GM19455 (cell line): Measurements from ENCODE around the gene PIK3CD.
A peak's percentile ranks its signal among the peaks of the same experiment; 100 is the strongest.
"Not testable (repeated sequence)": the region's sequence is repeated elsewhere in the genome, so short reads cannot be mapped to it uniquely, and the experiment has no call there.

Source experiments
- ATAC-seq: cut with Tn5 transposase; IDR thresholded peaks from one replicate; pipeline ENCODE4 v1.9.1; 2021; ENCODE audit not compliant: unreplicated experiment

Gene PIK3CD

DNA sequence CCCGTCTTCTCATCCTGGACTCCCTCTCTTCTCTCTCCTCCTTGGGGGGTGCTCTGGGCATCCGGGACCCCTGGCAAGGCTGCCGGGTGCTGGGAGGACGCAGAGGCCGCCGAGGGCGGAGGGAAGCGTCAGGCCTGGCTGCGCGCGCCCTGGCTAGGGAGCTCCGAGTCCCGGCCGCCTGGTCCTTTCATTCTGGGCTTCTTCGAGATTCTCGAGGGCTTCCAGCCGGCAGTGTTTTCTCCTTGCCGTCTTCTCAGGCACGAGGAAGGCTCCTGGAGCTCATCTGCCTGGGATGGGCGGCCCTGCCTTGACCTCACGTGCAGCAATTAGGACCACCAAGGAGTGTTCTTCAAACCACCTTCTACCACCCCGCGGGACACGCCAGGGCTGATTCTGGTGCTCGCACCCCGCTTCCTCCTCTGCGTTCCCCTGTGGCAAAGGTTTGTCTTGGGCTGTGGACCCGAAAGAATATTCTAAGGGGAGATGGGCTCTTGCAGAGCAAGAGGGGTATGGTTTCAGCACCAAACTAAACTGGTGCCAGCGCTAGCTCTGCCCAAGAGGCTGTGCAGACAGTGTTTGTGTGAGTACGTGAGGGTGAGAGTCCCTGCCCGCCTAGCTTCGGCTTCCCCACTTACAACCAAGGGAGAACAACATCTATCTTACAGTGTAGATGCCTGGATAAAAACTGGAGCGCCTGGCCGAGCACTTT is 36.5 kb downstream of the PIK3CD start:
- ATAC-seq: no peak

DNA sequence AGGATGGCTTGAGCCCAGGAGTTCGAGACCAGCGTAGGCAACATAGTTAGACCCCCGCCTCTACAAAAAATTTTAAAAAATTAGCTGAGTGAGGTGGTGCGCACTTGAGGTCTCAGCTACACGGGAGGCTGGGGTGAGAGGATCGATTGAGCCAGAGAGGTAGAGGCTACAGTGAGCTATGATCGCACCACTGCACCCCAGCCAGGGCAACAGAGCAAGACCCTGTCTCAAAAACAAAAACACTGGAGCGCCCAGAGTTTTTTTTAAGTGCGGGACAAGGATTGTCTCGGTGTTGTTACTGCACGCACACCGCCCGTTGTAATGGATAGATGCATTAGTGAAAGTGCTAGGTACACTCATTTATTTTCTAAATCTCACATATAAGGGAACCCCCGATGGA is 37.1 kb downstream of the PIK3CD start:
- peak; percentile 8 for ATAC-seq

DNA sequence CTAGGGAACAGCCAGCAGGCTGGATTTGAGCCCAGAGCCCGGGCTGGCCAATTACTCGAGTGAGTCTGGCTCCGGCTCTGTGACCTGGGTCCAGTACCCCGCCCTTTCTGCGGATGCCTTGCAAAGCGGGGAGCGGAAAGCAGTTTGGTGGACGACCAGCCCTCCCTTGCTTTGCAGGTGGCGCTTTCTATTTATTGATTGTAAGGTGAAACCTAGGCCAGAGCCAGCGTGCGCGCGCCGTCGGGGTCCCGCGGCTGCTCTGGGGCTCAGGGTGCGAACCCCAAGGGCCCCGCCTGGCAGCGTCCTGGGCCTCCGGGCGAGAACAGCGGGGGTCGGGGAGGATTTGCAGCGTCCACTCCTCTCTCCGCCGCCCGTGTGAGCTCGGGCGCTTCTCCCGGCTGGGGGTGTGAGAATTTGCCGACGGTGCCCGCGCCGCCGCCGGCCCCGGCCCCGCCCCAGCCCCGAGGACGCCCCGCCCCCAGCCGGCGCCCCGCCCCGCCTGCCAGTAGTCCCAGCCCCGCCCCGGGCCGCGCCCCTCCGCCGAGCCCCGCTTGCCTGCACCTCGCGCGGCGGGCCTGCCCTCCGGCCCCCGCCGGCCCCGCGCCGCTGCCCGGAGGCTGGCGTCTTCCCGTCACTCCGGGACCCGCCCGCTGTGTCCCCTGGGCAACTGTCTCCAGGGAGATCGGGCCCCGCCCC is 37.6 kb downstream of the PIK3CD start:
- ATAC-seq: peak; percentile 58

DNA sequence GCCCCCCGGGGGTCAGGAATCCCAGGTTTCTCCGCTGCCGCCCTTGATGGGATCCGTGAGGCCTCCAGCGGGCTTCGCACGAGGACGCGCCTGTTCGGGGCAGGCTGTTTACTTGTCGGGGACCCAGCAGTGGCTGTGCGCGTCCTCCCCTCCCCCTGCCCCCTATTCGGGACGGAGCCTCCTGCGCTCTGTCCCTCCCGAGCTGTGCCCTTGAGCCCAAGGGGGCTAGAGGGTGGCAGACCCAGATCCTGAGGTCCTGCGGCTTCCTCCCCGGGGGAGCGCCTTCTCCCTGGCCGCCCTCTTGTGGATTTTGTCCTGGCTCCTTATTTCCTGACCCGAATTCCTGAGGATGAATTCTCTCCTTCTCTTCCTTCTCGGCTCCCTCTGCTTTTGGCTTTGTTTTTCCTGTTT is 38.4 kb downstream of the PIK3CD start:
- no peak for ATAC-seq

DNA sequence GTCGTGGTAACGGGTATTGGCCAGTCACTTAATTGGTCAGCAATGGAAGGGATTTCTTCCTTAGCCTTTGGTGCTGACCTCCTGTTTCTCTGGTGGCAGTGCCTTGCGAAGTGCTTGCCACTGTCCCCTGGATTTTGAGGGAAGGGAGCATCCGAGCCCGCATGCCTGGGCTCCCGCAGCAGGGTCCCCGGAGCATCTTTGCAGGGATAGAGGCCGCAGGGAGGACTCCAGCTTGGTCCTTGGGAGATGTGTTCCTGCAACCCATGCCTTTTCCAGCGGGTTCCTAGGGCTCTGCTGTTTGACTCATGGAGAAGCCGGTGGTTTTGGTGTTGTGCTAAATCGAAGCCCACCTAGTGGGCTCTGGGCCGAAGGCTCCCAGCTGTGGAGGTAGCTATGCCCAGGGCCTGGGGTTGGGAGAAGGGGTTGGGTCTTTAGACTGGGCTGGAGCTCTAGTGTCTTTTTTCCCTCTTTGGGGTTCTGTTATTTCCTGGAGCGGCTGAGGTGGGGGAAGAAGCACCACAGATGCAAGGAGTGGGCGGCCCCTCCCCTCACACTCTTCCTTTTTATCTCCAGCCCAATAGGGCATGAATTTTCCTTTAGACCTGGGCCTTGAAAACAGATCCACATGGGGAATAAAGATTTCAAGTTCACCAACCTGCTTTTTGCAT is 39.0 kb downstream of the PIK3CD start:
- no peak for ATAC-seq

DNA sequence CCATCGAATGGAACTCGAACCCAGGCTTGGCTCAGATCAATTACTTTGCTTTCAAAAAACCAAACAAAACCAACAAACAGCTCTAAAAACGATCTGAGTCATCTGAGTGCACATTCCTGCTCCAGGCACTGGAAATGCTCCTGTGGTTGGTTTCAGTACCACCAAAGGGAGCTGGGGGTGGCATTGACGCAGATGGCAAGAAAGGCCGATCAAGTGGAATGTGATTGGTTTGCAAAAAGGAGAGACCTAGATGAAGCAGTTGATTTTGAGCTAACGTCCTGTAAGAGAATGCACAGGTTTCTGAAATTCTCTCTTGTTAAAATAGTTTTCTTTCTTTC is 39.5 kb downstream of the PIK3CD start:
- no peak for ATAC-seq

DNA sequence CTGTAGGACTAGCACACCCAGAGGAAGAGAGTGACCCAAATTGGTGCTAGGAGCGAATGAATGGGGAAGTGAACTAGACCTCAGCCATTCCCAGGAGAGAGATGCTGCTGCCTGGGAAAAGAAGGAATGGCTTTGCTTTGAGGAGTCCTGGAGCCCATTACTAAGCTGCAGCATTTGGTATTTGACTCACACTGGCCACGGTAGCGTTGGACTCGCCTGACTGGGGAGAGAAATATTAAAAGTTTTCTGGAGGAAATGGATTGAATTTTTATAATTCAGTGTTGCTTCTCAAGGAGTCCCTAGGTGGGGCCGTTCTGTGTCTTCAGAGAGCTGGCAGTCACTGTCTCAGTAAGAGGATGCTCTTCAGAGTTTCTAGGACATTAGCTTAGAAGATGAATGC is 40.2 kb downstream of the PIK3CD start:
- ATAC-seq: no peak

DNA sequence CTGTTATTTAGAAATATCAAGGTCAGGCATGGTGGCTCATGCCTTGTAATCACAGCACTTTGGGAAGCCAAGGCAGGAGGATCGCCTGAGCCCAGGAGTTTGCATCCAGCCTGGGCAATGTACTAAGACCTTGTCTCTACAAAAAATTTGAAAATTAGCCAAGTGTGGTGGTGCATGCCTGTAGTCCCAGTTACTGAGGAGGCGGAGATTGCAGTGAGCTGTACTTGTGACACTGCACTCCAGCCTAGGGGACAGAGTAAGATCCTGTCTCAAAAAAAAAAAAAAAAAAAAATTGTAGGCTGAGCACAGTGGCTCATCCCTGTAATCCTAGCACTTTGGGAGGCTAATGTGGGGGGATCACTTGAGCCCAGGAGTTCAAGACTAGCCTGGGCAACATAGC is 45.3 kb downstream of the PIK3CD start:
- ATAC-seq: no peak

DNA sequence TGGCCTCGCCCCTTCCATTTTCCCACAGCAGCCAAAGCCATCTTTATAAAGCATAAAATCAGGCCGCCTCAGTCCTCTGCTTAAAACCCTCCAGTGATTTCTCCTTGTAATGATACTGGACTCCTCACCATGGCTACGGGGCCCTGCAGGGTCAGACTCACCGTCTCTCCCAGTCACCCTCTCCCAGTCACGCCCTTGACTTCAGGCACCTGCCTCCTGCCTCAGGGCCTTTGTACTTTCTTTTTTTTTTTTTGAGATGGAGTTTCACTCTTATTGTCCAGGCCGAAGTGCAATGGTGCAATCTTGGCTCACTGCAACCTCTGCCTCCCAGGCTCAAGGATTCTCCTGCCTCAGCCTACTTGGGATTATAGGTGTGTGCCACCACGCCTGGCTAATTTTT is 47.8 kb downstream of the PIK3CD start:
- ATAC-seq: no peak

DNA sequence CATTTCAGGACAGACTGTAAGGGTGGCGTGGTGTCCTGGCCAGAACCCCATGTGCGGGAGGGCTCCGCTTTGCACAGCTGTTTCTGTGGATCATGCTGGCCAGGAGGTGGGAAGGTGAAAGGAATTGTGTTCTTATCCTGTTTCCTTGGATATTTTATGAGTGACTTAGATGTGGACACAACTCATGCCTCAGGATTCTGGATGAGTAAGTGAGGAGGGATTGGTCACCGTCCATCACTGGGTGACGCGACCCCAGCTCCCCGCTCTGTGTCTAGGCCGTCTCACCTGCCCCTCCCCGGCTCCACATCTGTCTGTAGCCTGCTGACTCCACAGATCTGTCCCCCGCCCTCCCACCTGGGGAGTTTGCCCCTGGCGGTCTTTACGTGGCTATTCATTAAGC is 48.8 kb downstream of the PIK3CD start:
- ATAC-seq: no peak

DNA sequence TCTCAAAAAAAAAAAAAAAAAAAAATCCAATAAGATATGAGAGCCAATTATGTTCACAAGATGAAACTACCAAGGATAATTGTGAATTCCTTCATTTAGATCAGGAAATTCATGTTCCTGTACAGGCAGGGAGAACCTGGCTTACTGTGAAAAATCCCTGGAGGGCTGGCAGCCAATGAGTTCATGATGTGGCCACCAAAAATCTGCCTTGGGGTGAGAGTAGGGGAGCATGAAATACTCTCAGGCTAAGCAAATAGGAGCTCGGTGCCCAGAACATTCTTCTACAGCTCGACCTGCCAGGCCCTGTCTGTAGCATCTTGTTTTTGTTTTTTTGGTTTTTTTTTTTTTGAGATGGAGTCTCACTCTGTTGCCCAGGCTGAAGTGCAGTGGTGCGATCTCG is 50.1 kb downstream of the PIK3CD start:
- ATAC-seq: no peak

DNA sequence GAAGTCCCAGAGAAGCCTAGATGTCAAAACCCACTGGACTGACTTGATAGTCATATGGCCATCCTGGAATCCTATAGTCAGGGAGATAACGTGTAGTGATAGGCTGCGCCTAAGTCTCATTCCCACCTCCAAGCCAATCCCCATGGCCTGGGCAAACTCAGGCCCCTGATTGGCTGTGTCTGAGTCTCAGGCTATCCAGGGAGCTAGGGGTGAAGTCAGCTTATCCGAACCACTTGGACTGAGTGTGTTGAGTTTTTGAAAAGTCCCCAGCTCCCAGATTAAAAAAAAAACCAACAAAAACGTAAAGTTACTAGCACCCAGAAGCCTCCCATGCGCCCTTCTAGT is 51.6 kb downstream of the PIK3CD start:
- no peak for ATAC-seq

DNA sequence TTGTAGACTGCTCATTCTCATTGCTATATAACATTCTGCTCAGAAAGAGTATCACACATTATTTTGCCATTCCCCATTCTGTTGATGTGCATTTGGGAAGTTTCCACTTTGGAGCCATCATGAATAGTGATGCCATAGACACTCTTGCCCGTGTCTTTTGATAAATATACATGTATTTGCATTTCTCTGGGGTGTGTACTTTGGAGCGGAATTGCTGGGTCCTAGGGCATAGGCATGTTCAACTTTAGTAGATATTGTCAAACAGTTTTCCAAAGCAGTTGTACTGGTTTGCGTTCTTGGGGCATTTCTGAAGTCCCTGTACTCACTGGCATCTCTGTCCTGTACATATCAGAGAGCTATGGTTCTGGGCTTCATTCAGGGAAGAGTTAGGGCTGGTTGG is 52.1 kb downstream of the PIK3CD start:
- ATAC-seq: no peak

DNA sequence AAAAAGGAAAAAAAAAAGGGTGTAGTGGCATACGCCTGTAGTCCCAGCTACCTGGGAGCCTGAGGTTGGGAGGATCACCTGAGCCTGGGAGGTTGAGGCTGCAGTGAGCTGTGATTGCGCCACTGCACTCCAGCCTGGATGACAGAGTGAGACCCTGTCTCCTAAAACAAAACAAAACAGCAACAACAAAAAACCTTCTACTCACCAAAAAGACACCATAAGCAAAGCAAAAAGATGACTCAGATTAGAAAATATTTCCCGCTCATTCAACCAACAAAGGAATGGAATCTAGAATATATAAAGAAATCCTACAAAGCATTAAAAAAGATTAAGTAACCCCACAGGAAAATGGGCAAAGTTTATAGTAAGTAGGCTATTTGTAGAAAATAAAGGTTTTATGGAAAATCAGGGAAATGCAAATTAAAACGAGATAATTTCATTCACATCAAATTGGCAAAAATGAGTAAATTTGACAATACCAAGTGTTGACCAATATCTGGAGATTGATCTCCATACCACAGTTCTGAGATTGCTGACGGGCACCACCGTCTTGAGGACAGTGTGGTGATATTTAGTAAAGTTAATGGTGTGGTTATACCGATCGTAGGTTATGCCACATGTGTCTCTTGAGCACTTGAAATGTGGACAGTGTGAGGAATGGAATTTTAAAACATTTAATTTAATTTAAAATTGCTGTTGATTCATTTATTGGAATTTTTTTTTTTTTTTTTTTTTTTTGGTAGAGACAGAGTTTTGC is 54.0 kb downstream of the PIK3CD start:
- ATAC-seq: no peak

DNA sequence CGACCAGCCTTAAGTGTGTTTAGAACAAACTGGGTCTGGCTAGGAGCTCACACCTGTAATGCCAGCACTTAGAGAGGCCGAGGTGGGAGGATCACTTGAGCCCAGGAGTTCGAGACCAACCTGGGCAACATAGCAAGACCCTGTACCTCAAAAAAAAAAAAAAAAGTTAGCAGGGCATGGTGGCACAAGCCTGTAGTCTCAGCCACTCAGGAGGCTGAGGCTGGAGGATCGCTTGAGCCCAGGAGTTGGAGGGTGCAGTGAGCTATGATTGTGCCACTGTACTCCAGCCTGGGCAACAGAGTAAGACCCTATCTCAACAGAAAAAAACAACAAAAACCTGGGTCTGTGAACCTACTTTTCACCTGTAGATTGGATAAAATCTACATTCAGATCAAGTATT is 54.6 kb downstream of the PIK3CD start:
- ATAC-seq: no peak

DNA sequence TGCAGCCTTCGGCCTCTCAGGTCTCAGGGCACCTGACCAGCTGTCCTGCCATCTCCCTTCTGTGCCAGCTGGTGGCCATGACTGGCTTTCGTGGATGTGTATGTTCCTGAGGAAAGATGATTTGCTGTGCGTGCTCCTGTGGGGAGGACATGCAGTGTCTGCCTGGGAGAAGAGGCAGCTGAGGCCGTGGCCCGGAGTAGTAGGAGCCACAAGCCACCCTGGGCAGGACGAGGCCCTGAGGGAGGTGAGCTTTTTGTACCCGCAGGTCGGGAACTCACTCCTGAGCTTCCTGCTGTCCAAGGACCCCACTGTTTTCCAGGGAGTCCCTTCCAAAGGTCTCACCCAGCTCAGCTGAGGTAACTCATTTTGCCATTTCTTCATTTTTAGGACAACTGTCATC is 58.5 kb downstream of the PIK3CD start:
- ATAC-seq: no peak

DNA sequence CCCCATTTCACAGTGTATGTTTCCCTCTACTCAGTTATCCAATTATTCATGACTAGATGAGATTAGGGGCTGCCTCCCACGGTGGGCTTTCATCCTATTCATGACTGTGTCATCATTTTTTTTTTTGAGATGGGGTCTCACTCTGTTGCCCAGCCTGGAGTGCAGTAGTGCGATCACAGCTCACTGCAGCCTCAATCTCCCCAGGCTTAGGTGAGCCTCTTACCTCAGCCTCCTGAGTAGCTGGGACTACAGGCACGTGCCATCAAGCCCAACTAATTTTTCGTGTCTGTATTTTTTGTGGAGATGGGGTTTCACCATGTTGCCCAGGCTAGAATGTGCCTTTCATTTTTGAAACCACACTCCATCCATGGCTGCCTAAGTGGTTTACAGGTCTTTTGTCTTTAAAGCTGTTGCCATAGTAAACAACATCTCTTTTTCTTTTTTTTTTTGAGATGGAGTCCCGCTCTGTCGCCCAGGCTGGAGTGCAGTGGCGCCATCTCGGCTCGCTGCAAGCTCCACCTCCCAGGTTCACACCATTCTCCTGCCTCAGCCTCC is 60.0 kb downstream of the PIK3CD start:
- no peak for ATAC-seq

DNA sequence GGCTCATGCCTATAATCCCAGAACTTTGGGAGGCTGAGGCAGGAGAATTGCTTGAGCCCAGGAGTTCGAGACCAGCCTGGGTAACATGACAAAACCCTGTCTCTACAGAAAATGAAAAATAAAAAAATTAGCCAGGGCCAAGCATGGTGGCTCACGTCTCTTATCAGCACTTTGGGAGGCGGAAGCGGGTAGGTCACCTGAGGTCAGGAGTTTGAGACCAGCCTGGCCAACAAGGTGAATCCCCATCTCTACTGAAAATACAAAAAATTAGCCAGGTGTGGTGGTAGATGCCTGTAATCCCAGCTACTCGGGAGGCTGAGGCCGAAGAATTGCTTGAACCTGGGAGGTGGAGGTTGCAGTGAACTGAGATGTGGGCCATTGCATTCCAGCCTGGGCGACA is 61.2 kb downstream of the PIK3CD start:
- not testable (repeated sequence) for ATAC-seq

DNA sequence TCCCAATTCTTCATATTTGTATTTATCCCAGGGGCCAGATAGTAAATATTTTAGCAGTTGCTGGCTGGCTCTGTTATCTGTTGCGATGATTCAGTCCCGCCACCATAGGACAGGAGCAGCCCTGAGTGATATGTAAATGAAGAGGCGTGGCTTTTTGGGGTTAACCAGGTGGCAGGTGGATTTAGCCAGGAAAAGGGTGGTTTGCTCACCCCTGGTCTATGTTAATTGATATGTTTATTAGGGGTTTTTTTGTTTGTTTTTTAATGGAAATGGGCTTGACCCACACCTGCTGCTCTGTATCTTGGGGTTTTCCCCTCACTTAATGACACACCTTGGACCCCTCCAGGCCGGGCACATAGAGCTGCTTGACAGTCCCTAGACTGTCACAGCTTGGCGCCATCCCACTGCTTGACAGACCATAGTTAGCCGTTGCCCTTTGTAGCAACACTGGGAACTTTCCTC is 62.8 kb downstream of the PIK3CD start:
- no peak for ATAC-seq

DNA sequence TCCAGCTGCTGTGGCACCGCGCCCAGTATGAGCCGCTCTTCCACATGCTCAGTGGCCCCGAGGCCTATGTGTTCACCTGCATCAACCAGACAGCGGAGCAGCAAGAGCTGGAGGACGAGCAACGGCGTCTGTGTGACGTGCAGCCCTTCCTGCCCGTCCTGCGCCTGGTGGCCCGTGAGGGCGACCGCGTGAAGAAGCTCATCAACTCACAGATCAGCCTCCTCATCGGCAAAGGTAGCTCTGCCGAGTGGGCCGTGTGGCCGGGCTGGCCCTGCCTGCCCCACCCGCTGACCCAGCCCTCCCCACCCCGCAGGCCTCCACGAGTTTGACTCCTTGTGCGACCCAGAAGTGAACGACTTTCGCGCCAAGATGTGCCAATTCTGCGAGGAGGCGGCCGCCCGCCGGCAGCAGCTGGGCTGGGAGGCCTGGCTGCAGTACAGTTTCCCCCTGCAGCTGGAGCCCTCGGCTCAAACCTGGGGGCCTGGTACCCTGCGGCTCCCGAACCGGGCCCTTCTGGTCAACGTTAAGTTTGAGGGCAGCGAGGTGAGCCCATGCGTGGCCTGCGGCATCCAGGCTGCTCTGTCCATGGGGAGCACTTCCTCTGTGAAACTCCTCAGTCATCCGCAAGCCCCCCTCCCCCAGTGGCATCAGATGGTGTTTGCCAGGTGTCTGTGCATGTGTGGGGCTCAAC is 64.2 kb downstream of the PIK3CD start:
- no peak for ATAC-seq
